DOHH2 (cell line): ENCODE data around the gene ADORA1.

Source experiments
- H3F3A ChIP-seq: fragments of 200-600 bp; sonication (generic), shearing (Covaris generic); 2 replicates; pipeline ENCODE4 v1.6.0; 2016; ENCODE audit warnings: antibody characterized with exemption, mild to moderate bottlenecking; ENCODE audit not compliant: control insufficient read depth, insufficient read depth
- H3K27ac ChIP-seq: fragments of 200-600 bp; sonication (generic); 2 replicates; pipeline ENCODE4 v1.5.1; 2014; ENCODE audit warnings: low read depth, mild to moderate bottlenecking, low read length, moderate library complexity
- H3K27me3 ChIP-seq: fragments of 200-600 bp; sonication (generic); 2 replicates; pipeline ENCODE4 v1.6.1; 2014; ENCODE audit warnings: mild to moderate bottlenecking, low read length, mixed read lengths; ENCODE audit not compliant: control insufficient read depth
- H3K36me3 ChIP-seq: fragments of 200-600 bp; sonication (generic); 2 replicates; pipeline ENCODE4 v1.6.1; 2014; ENCODE audit warnings: mild to moderate bottlenecking, low read length, moderate library complexity, mixed read lengths; ENCODE audit not compliant: control insufficient read depth
- H3K4me1 ChIP-seq: fragments of 200-600 bp; sonication (generic); 2 replicates; pipeline ENCODE4 v1.6.1; 2014; ENCODE audit warnings: mild to moderate bottlenecking, low read length, mixed read lengths; ENCODE audit not compliant: control insufficient read depth
- H3K4me2 ChIP-seq: fragments of 200-600 bp; sonication (generic); 2 replicates; pipeline ENCODE4 v1.6.0; 2014; ENCODE audit warnings: mild to moderate bottlenecking, low read length, moderate library complexity
- H3K4me3 ChIP-seq: fragments of 200-600 bp; sonication (generic); 2 replicates; pipeline ENCODE4 v1.5.1; 2014; ENCODE audit warnings: mild to moderate bottlenecking, low read length, mixed read lengths
- H3K79me2 ChIP-seq: fragments of 200-600 bp; sonication (generic); 2 replicates; pipeline ENCODE4 v1.6.1; 2014; ENCODE audit warnings: mild to moderate bottlenecking, low read length, mixed read lengths; ENCODE audit not compliant: control insufficient read depth
- H3K9me2 ChIP-seq: fragments of 200-600 bp; sonication (generic); replicated peaks from 2 replicates; pipeline ENCODE4 v1.6.1; 2014; ENCODE audit warnings: mild to moderate bottlenecking, low read length, mixed read lengths; ENCODE audit not compliant: control insufficient read depth
- H3K9me3 ChIP-seq: fragments of 200-600 bp; sonication (generic); 2 replicates; pipeline ENCODE4 v1.6.1; 2014; ENCODE audit warnings: antibody characterized with exemption, low read length, mixed read lengths; ENCODE audit not compliant: control insufficient read depth, insufficient read depth
- H4K20me1 ChIP-seq: fragments of 200-600 bp; sonication (generic); 2 replicates; pipeline ENCODE4 v1.6.0; 2014; ENCODE audit warnings: low read depth, mild to moderate bottlenecking, antibody characterized with exemption, low read length, moderate library complexity; ENCODE audit not compliant: control insufficient read depth, insufficient read depth
- EZH2phosphoT487 ChIP-seq: fragments of 200-600 bp; sonication (generic); IDR thresholded peaks from 2 replicates; pipeline ENCODE4 v1.6.1; 2017; ENCODE audit warnings: borderline replicate concordance, mild to moderate bottlenecking, antibody characterized with exemption, low read length, moderate library complexity, mixed read lengths
- TF ChIP-seq, protein P1 (sequence below): fragments of 200-600 bp; sonication (generic); IDR thresholded peaks from one replicate; pipeline ENCODE4 v1.5.1; 2014; ENCODE audit warnings: antibody characterized with exemption, mild to moderate bottlenecking, low read depth, low read length; ENCODE audit not compliant: poor library complexity, severe bottlenecking

The ADORA1 gene

DNA sequence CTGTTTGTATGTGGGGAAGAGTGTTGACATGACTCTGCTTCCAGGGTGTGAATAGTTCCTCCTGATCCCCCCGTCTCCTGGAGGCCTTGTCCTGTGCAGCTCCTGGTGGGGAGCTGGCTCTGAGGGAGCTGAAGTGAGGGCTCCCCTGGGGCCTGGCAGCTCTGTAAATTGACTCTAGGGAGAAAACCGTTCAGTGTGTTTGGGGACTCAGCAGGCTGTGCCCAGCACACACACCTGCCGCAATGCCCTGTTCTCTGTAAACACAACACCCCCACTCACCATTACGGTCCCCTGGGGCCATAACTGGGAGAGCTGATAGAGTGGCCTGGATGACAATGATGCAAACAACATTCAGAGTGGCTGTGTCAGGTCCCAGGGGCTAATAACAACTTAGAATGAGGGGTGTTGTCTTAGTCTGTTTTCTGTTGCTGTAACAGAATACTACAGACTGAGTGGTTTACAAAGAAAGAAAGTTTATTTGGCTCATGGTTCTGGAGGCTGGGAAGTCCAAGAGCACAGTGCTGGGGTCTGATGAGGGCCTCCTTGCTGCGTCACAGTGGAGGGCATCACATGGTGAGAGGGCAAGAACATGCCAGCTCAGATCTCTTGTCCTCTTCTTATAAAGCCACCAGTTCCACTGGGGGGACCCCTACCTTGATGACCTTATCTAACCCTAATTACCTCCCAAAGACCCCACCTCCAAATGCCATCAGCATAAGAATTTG, 15.3 kb downstream of the ADORA1 start:
- peaks cover 22% of the 10 kb centered on the region for H3K27me3 ChIP-seq
- no peak overlapping the region for H3K4me3 ChIP-seq
- TF ChIP-seq, protein P1, sequence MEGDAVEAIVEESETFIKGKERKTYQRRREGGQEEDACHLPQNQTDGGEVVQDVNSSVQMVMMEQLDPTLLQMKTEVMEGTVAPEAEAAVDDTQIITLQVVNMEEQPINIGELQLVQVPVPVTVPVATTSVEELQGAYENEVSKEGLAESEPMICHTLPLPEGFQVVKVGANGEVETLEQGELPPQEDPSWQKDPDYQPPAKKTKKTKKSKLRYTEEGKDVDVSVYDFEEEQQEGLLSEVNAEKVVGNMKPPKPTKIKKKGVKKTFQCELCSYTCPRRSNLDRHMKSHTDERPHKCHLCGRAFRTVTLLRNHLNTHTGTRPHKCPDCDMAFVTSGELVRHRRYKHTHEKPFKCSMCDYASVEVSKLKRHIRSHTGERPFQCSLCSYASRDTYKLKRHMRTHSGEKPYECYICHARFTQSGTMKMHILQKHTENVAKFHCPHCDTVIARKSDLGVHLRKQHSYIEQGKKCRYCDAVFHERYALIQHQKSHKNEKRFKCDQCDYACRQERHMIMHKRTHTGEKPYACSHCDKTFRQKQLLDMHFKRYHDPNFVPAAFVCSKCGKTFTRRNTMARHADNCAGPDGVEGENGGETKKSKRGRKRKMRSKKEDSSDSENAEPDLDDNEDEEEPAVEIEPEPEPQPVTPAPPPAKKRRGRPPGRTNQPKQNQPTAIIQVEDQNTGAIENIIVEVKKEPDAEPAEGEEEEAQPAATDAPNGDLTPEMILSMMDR = no peak
- no peak for TF ChIP-seq EZH2phosphoT487
- H3F3A ChIP-seq = no peaks in the 10 kb centered on the region
- H3K9me2 ChIP-seq = no peaks in the 10 kb centered on the region
- no peaks in the 10 kb centered on the region for H3K9me3 ChIP-seq
- no peaks in the 10 kb centered on the region for H3K4me1 ChIP-seq
- no peaks in the 10 kb centered on the region for H4K20me1 ChIP-seq
- H3K79me2 ChIP-seq = no peaks in the 10 kb centered on the region
- H3K27ac ChIP-seq = no peak overlapping the region
- H3K4me2 ChIP-seq = no peak overlapping the region
- no peaks in the 10 kb centered on the region for H3K36me3 ChIP-seq

DNA sequence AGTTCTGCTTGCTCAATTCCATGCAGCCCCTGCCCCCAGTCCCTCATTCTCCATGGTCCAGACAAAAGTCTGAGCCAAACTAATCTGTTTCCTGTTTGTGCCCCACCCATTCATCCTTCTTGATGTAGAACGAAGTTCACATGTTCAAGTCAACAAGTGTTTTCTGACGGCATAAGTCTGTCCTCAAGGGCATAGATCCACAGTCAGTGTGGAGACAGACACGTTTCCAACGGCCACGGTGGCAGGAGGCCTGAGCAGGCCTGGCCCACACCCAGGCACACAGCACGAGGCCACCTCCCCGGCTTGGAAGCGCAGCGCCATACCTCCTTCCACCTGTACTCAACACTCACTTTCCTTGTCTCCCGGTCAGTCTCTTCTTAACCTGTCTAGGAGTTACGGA, 16.1 kb downstream of the ADORA1 start:
- Histone ChIP-seq H3K27ac (no peak overlapping the region), H3K9me2 (no peaks in the 10 kb centered on the region), H3K4me1 (no peaks in the 10 kb centered on the region), H3K36me3 (no peaks in the 10 kb centered on the region), H3K9me3 (no peaks in the 10 kb centered on the region), H4K20me1 (no peaks in the 10 kb centered on the region), H3F3A (no peaks in the 10 kb centered on the region), H3K4me3 (no peak overlapping the region), H3K4me2 (no peak overlapping the region), H3K79me2 (no peaks in the 10 kb centered on the region), H3K27me3 (peaks cover 15% of the 10 kb centered on the region; the same call in 1 of the 2 replicates)
- TF ChIP-seq, protein P1 = no peak
- TF ChIP-seq EZH2phosphoT487 = no peak

- no peaks in the 10 kb centered on the region for H3K4me1 ChIP-seq
- H3K36me3 ChIP-seq = no peaks in the 10 kb centered on the region
- no peaks in the 10 kb centered on the region for H3K9me3 ChIP-seq
- H3K9me2 ChIP-seq = no peaks in the 10 kb centered on the region
- no peaks in the 10 kb centered on the region for H4K20me1 ChIP-seq
- H3K79me2 ChIP-seq = no peaks in the 10 kb centered on the region
- H3K4me3 ChIP-seq = no peak overlapping the region
- TF ChIP-seq, protein P1 = no peak
- no peak for TF ChIP-seq EZH2phosphoT487
- no peak overlapping the region for H3K4me2 ChIP-seq
- no peak overlapping the region for H3K27ac ChIP-seq
- H3K27me3 ChIP-seq = peaks cover 9% of the 10 kb centered on the region; the same call in 1 of the 2 replicates
- H3F3A ChIP-seq = no peaks in the 10 kb centered on the region
These were observed 17.1 kb downstream of the ADORA1 start for GRCh38 chr1:203144661-203145060.
